H9 (cell line): ENCODE data around the gene QSOX1. TPM values are rescaled to one million over a fixed set of nuclear protein-coding genes. Genes with fewer than 3 reads are reported as not detected.

Experiments
- DNase-seq: peaks from one replicate; pipeline ENCODE4 v3.0.0-alpha.2; 2017
- H2AFZ ChIP-seq: one replicate; pipeline ENCODE4 v1.6.1; 2013; ENCODE audit warnings: mild to moderate bottlenecking, low read length, control low read depth, moderate library complexity
- H2AK5ac ChIP-seq: 2 replicates; pipeline ENCODE4 v1.6.1; 2013; ENCODE audit warnings: low read length, control low read depth, mixed read lengths; ENCODE audit not compliant: insufficient read length
- H2BK120ac ChIP-seq: one replicate; pipeline ENCODE4 v1.6.1; 2013; ENCODE audit warnings: low read depth, mild to moderate bottlenecking, low read length, control low read depth, inconsistent platforms; ENCODE audit not compliant: poor library complexity, severe bottlenecking
- H2BK12ac ChIP-seq: 2 replicates; pipeline ENCODE4 v1.6.1; 2013; ENCODE audit warnings: low read length, control low read depth, mixed read lengths, low read depth; ENCODE audit not compliant: insufficient read length
- H2BK15ac ChIP-seq: 2 replicates; pipeline ENCODE4 v1.6.1; 2013; ENCODE audit warnings: low read depth, low read length, control low read depth
- H2BK20ac ChIP-seq: one replicate; pipeline ENCODE4 v1.6.1; 2013; ENCODE audit warnings: low read depth, mild to moderate bottlenecking, low read length, control low read depth, inconsistent platforms; ENCODE audit not compliant: poor library complexity, severe bottlenecking
- H2BK5ac ChIP-seq: 2 replicates; pipeline ENCODE4 v1.6.1; 2013; ENCODE audit warnings: low read length, control low read depth, mixed read lengths; ENCODE audit not compliant: insufficient read length
- H3K14ac ChIP-seq: 2 replicates; pipeline ENCODE4 v1.6.1; 2013; ENCODE audit warnings: low read length, control low read depth; ENCODE audit not compliant: insufficient read depth
- H3K18ac ChIP-seq: 2 replicates; pipeline ENCODE4 v1.6.1; 2013; ENCODE audit warnings: low read depth, mild to moderate bottlenecking, mixed read lengths, low read length, control low read depth; ENCODE audit not compliant: insufficient read length
- H3K23ac ChIP-seq: 2 replicates; pipeline ENCODE4 v1.6.1; 2013; ENCODE audit warnings: low read length, control low read depth, mixed read lengths, low read depth; ENCODE audit not compliant: insufficient read length
- H3K23me2 ChIP-seq: 2 replicates; pipeline ENCODE4 v1.6.1; 2013; ENCODE audit warnings: low read depth, mild to moderate bottlenecking, mixed read lengths, low read length, control low read depth; ENCODE audit not compliant: insufficient read length, poor library complexity, severe bottlenecking
- H3K27ac ChIP-seq: 2 replicates; pipeline ENCODE4 v1.5.1; 2013; ENCODE audit warnings: low read length, control low read depth, mixed read lengths, low read depth; ENCODE audit not compliant: insufficient read length
- H3K27me3 ChIP-seq: 2 replicates; pipeline ENCODE4 v1.6.1; 2013; ENCODE audit warnings: low read length, control low read depth, inconsistent platforms; ENCODE audit not compliant: insufficient read depth
- H3K4ac ChIP-seq: 2 replicates; pipeline ENCODE4 v1.6.1; 2013; ENCODE audit warnings: low read depth, mild to moderate bottlenecking, control low read depth, inconsistent platforms, low read length, moderate library complexity
- H3K4me1 ChIP-seq: 2 replicates; pipeline ENCODE4 v1.6.1; 2013; ENCODE audit warnings: low read length, control low read depth, inconsistent platforms; ENCODE audit not compliant: insufficient read depth
- H3K4me2 ChIP-seq: 2 replicates; pipeline ENCODE4 v1.6.1; 2013; ENCODE audit warnings: low read length, control low read depth, mixed read lengths; ENCODE audit not compliant: insufficient read length, insufficient read depth
- H3K56ac ChIP-seq: 2 replicates; pipeline ENCODE4 v1.6.1; 2013; ENCODE audit warnings: low read depth, mild to moderate bottlenecking, mixed read lengths, low read length, control low read depth; ENCODE audit not compliant: insufficient read length
- H3K79me1 ChIP-seq: 2 replicates; pipeline ENCODE4 v1.6.1; 2013; ENCODE audit warnings: low read depth, mild to moderate bottlenecking, moderate library complexity, low read length, control low read depth, inconsistent platforms; ENCODE audit not compliant: insufficient read depth, poor library complexity, severe bottlenecking
- H3K79me2 ChIP-seq: 2 replicates; pipeline ENCODE4 v1.6.1; 2013; ENCODE audit warnings: low read length, control low read depth, inconsistent platforms; ENCODE audit not compliant: insufficient read depth
- H3K9ac ChIP-seq: 2 replicates; pipeline ENCODE4 v1.6.1; 2013; ENCODE audit warnings: low read length, control low read depth, mixed read lengths; ENCODE audit not compliant: insufficient read length; ENCODE audit errors: extremely low read depth
- H3K9me3 ChIP-seq: one replicate; pipeline ENCODE4 v1.6.1; 2013; ENCODE audit warnings: low read depth, low read length, inconsistent platforms; ENCODE audit not compliant: control insufficient read depth
- H3T11ph ChIP-seq: one replicate; pipeline ENCODE4 v1.6.1; 2013; ENCODE audit warnings: mild to moderate bottlenecking, low read length, control low read depth, inconsistent platforms
- H4K20me1 ChIP-seq: one replicate; pipeline ENCODE4 v1.6.1; 2013; ENCODE audit not compliant: control insufficient read depth, insufficient read length, insufficient read depth
- H4K5ac ChIP-seq: 2 replicates; pipeline ENCODE4 v1.6.1; 2013; ENCODE audit warnings: low read depth, mild to moderate bottlenecking, mixed read lengths, low read length, control low read depth; ENCODE audit not compliant: insufficient read length
- H4K8ac ChIP-seq: replicated peaks from 2 replicates; pipeline ENCODE4 v1.6.1; 2013; ENCODE audit warnings: low read length, control low read depth, mixed read lengths, low read depth; ENCODE audit not compliant: insufficient read length
- H4K91ac ChIP-seq: 2 replicates; pipeline ENCODE4 v1.6.1; 2013; ENCODE audit warnings: low read depth, mild to moderate bottlenecking, moderate library complexity, mixed read lengths, low read length, control low read depth; ENCODE audit not compliant: insufficient read length
- H3K27ac Mint-ChIP-seq, 3 experiments: 2 replicates in 2 of 3; 3 replicates in 1 of 3; pipeline ENCODE4 v1.8.0; 2020 to 2021; ENCODE audit warnings: mixed read lengths in 3 of 3, mild to moderate bottlenecking in 1 of 3, moderate library complexity in 1 of 3
- H3K27me3 Mint-ChIP-seq: 2 replicates; pipeline ENCODE4 v1.8.0; 2021; ENCODE audit warnings: low read depth, mild to moderate bottlenecking, moderate library complexity, mixed read lengths
- H3K36me3 Mint-ChIP-seq, 3 experiments: 2 replicates in 2 of 3; 3 replicates in 1 of 3; pipeline ENCODE4 v1.8.0; 2020 to 2021; ENCODE audit warnings: low read depth in 3 of 3, mixed read lengths in 3 of 3; ENCODE audit not compliant: insufficient read depth in 1 of 3
- H3K4me1 Mint-ChIP-seq, 2 experiments: 2 replicates each; pipeline ENCODE4 v1.8.0; 2020; ENCODE audit warnings: mixed read lengths in 2 of 2
- H3K4me3 Mint-ChIP-seq, 2 experiments: 2 replicates in 1 of 2; 3 replicates in 1 of 2; pipeline ENCODE4 v1.8.0; 2020 to 2021; ENCODE audit warnings: mild to moderate bottlenecking in 2 of 2, mixed read lengths in 2 of 2, moderate library complexity in 1 of 2
- H3K9me3 Mint-ChIP-seq, 2 experiments: 2 replicates in 1 of 2; 3 replicates in 1 of 2; pipeline ENCODE4 v1.8.0; 2020; ENCODE audit warnings: mild to moderate bottlenecking in 2 of 2, mixed read lengths in 2 of 2, moderate library complexity in 1 of 2
- WGBS: extraction: QIAGEN DNeasy Blood & Tissue Kit; methylation state at CpG from one replicate; pipeline ENCODE4 v1.1.7; 2013; ENCODE audit warnings: missing lambda C conversion rate, low lambda C conversion rate, mixed read lengths; ENCODE audit not compliant: insufficient read length; ENCODE audit errors: extremely low coverage; 5-methylcytosine and 5-hydroxymethylcytosine counted together
- total RNA-seq: library from RNA; stranded (reverse); gene quantifications from 2 replicates; pipeline ENCODE4 v1.2.1, GENCODE V29; 2021
- TF ChIP-seq, protein P1 (sequence below): fragments of 200-600 bp; sonication (generic); conservative IDR thresholded peaks from 3 replicates; pipeline ENCODE4 v1.8.0; 2021; ENCODE audit warnings: antibody characterized with exemption, mild to moderate bottlenecking

The QSOX1 gene
- total RNA-seq, 1 experiment from 2014 or later, result 79.2 TPM

DNA sequence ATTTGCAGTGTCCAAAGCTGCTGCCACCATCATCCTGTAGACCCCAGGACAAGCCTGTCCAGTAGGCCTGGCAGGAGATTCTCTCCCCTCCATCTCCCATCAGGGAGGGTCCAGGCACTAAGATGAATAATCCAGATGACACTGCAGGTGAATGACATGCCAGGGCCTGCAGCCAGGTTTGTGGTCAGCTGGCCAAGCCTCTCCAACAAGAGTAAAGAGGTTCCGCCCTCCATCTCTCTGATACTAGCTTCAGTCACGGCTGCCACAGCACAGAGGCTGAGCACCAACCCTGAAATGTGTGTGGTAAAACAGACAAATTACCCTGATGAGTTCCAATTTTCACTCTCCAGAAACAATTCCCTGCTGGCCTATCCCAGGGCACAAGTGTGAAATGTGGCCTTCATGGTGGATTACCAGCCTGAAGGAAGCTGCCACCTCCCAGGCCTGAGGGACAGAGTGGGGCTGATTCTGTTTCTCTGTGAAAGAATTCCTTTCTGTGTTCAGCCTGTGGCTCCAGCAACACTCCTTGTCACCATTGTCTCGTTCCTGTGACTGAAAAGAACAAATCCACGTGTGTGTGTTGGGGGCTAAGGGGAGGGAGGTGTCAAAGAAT lies 55.4 kb downstream of the QSOX1 start:
- H4K20me1 ChIP-seq, result no peaks in the 10 kb centered on the region
- Mint-ChIP-seq H3K9me3 (no peaks in the 10 kb centered on the region), H3K27me3 (peaks cover 10% of the 10 kb centered on the region), H3K4me1 (peaks cover 8% of the 10 kb centered on the region in 2 experiments), H3K36me3 (no peaks in the 10 kb centered on the region), H3K27ac (no peak overlapping the region), H3K4me3 (no peak overlapping the region)
- H3K9ac ChIP-seq, result no peak overlapping the region
- no peak overlapping the region for H3K14ac ChIP-seq
- no peak overlapping the region for H3K18ac ChIP-seq
- no peak overlapping the region for H3K4me2 ChIP-seq
- no peaks in the 10 kb centered on the region for H3K4me1 ChIP-seq
- no peaks in the 10 kb centered on the region for H3K9me3 ChIP-seq
- no peak overlapping the region for H4K91ac ChIP-seq
- no peak overlapping the region for H3K56ac ChIP-seq
- no peak overlapping the region for H2BK20ac ChIP-seq
- H3T11ph ChIP-seq, result no peak overlapping the region
- H3K27ac ChIP-seq, result no peak overlapping the region
- H3K27me3 ChIP-seq, result no peaks in the 10 kb centered on the region
- DNase-seq, result no peak
- no peak overlapping the region for H4K8ac ChIP-seq
- no peak overlapping the region for H2BK120ac ChIP-seq
- no peaks in the 10 kb centered on the region for H3K79me2 ChIP-seq
- H3K4ac ChIP-seq, result no peak overlapping the region
- no peaks in the 10 kb centered on the region for H3K79me1 ChIP-seq
- no peak overlapping the region for H2BK15ac ChIP-seq
- no peak overlapping the region for H2BK5ac ChIP-seq
- no peak overlapping the region for H2AK5ac ChIP-seq
- TF ChIP-seq, protein P1, sequence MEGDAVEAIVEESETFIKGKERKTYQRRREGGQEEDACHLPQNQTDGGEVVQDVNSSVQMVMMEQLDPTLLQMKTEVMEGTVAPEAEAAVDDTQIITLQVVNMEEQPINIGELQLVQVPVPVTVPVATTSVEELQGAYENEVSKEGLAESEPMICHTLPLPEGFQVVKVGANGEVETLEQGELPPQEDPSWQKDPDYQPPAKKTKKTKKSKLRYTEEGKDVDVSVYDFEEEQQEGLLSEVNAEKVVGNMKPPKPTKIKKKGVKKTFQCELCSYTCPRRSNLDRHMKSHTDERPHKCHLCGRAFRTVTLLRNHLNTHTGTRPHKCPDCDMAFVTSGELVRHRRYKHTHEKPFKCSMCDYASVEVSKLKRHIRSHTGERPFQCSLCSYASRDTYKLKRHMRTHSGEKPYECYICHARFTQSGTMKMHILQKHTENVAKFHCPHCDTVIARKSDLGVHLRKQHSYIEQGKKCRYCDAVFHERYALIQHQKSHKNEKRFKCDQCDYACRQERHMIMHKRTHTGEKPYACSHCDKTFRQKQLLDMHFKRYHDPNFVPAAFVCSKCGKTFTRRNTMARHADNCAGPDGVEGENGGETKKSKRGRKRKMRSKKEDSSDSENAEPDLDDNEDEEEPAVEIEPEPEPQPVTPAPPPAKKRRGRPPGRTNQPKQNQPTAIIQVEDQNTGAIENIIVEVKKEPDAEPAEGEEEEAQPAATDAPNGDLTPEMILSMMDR, result no peak
- H4K5ac ChIP-seq, result no peak overlapping the region
- H2AFZ ChIP-seq, result no peak overlapping the region
- H3K23ac ChIP-seq, result no peak overlapping the region
- no peaks in the 10 kb centered on the region for H3K23me2 ChIP-seq
- no peak overlapping the region for H2BK12ac ChIP-seq
- no CpG with 5 or more reads among the region's 4 CpGs for WGBS
